Measurements from ENCODE around the gene SPATA16.

DNA sequence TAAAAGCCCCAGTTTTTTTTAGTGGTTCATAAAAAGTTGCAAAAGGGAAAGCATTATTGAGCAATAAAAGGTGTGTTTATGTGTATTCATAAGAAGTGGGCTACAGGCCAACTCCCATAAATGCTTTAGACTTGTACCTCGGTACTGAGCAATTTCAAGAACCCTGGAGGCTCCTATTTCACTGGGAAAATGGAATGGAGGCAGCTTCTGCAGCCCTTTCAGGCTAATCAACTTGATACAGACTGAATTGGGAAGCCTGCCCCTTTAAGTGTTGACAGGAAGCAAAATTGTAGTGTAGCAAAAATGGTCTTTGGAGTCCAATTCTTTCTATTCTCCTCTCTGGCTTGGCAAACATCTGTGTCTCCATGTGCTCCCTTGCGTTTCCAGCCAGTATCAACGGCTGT, 271.7 kb downstream of the SPATA16 start:
- no peak for TF ChIP-seq ARNTL (CRISPR knock-in tag; IDR thresholded peaks at IDR 0.05; ENCODE audit: borderline replicate concordance, low read depth)
- TF ChIP-seq, protein P1, sequence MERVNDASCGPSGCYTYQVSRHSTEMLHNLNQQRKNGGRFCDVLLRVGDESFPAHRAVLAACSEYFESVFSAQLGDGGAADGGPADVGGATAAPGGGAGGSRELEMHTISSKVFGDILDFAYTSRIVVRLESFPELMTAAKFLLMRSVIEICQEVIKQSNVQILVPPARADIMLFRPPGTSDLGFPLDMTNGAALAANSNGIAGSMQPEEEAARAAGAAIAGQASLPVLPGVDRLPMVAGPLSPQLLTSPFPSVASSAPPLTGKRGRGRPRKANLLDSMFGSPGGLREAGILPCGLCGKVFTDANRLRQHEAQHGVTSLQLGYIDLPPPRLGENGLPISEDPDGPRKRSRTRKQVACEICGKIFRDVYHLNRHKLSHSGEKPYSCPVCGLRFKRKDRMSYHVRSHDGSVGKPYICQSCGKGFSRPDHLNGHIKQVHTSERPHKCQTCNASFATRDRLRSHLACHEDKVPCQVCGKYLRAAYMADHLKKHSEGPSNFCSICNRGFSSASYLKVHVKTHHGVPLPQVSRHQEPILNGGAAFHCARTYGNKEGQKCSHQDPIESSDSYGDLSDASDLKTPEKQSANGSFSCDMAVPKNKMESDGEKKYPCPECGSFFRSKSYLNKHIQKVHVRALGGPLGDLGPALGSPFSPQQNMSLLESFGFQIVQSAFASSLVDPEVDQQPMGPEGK (CRISPR knock-in tag; IDR thresholded peaks at IDR 0.05; ENCODE audit: borderline replicate concordance) = no peak
- no peak for TF ChIP-seq ZNF565 (CRISPR knock-in tag; conservative IDR thresholded peaks at IDR 0.05; ENCODE audit: low read depth)
- TF ChIP-seq, protein P2, sequence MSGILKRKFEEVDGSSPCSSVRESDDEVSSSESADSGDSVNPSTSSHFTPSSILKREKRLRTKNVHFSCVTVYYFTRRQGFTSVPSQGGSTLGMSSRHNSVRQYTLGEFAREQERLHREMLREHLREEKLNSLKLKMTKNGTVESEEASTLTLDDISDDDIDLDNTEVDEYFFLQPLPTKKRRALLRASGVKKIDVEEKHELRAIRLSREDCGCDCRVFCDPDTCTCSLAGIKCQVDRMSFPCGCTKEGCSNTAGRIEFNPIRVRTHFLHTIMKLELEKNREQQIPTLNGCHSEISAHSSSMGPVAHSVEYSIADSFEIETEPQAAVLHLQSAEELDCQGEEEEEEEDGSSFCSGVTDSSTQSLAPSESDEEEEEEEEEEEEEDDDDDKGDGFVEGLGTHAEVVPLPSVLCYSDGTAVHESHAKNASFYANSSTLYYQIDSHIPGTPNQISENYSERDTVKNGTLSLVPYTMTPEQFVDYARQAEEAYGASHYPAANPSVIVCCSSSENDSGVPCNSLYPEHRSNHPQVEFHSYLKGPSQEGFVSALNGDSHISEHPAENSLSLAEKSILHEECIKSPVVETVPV (CRISPR knock-in tag; IDR thresholded peaks at IDR 0.05) = no peak
- TF ChIP-seq, protein P3, sequence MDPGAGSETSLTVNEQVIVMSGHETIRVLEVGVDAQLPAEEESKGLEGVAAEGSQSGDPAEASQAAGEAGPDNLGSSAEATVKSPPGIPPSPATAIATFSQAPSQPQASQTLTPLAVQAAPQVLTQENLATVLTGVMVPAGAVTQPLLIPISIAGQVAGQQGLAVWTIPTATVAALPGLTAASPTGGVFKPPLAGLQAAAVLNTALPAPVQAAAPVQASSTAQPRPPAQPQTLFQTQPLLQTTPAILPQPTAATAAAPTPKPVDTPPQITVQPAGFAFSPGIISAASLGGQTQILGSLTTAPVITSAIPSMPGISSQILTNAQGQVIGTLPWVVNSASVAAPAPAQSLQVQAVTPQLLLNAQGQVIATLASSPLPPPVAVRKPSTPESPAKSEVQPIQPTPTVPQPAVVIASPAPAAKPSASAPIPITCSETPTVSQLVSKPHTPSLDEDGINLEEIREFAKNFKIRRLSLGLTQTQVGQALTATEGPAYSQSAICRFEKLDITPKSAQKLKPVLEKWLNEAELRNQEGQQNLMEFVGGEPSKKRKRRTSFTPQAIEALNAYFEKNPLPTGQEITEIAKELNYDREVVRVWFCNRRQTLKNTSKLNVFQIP (CRISPR knock-in tag; IDR thresholded peaks at IDR 0.05; ENCODE audit: borderline replicate concordance, low read depth) = no peak
- TF ChIP-seq, protein P4, sequence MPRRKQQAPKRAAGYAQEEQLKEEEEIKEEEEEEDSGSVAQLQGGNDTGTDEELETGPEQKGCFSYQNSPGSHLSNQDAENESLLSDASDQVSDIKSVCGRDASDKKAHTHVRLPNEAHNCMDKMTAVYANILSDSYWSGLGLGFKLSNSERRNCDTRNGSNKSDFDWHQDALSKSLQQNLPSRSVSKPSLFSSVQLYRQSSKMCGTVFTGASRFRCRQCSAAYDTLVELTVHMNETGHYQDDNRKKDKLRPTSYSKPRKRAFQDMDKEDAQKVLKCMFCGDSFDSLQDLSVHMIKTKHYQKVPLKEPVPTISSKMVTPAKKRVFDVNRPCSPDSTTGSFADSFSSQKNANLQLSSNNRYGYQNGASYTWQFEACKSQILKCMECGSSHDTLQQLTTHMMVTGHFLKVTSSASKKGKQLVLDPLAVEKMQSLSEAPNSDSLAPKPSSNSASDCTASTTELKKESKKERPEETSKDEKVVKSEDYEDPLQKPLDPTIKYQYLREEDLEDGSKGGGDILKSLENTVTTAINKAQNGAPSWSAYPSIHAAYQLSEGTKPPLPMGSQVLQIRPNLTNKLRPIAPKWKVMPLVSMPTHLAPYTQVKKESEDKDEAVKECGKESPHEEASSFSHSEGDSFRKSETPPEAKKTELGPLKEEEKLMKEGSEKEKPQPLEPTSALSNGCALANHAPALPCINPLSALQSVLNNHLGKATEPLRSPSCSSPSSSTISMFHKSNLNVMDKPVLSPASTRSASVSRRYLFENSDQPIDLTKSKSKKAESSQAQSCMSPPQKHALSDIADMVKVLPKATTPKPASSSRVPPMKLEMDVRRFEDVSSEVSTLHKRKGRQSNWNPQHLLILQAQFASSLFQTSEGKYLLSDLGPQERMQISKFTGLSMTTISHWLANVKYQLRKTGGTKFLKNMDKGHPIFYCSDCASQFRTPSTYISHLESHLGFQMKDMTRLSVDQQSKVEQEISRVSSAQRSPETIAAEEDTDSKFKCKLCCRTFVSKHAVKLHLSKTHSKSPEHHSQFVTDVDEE (CRISPR knock-in tag; IDR thresholded peaks at IDR 0.05) = no peak
- no peak for TF ChIP-seq RARB (CRISPR knock-in tag; IDR thresholded peaks at IDR 0.05)

Measured in SK-N-SH treated with all-trans-retinoic acid at 6 μM for 48 hours (cell line).